SU-DHL-6 (cell line): ENCODE results near the gene PROSER1.

Source experiments
- H2AFZ ChIP-seq: fragments of 200-600 bp; sonication (generic); 2 replicates; pipeline ENCODE4 v1.6.1; 2014; ENCODE audit warnings: low read depth, mild to moderate bottlenecking, moderate library complexity, mixed read lengths, antibody characterized with exemption, low read length; ENCODE audit not compliant: severe bottlenecking
- H3F3A ChIP-seq: fragments of 200-600 bp; shearing (Covaris generic); 2 replicates; pipeline ENCODE4 v1.6.0; 2016; ENCODE audit warnings: antibody characterized with exemption, mild to moderate bottlenecking; ENCODE audit not compliant: insufficient read depth
- H3K27ac ChIP-seq: fragments of 200-600 bp; sonication (generic); 2 replicates; pipeline ENCODE4 v1.5.1; 2016; ENCODE audit warnings: low read depth, mild to moderate bottlenecking, low read length, moderate library complexity, mixed read lengths
- H3K27me3 ChIP-seq: fragments of 200-600 bp; sonication (generic), shearing (Covaris generic); 2 replicates; pipeline ENCODE4 v1.6.0; 2014; ENCODE audit warnings: mild to moderate bottlenecking, low read length
- H3K36me3 ChIP-seq: fragments of 200-600 bp; sonication (generic); 2 replicates; pipeline ENCODE4 v1.6.1; 2014; ENCODE audit warnings: mild to moderate bottlenecking, low read length, mixed read lengths
- H3K4me2 ChIP-seq: fragments of 300-600, 200-600 bp; shearing (Covaris generic), sonication (generic); 2 replicates; pipeline ENCODE4 v1.6.0; 2014; ENCODE audit warnings: low read length, low read depth, mild to moderate bottlenecking; ENCODE audit not compliant: poor library complexity, severe bottlenecking
- H3K4me3 ChIP-seq: fragments of 200-600 bp; sonication (generic); 2 replicates; pipeline ENCODE4 v1.5.1; 2014; ENCODE audit warnings: antibody characterized with exemption, low read length, mild to moderate bottlenecking, mixed read lengths; ENCODE audit not compliant: insufficient read depth, poor library complexity, severe bottlenecking
- H3K79me2 ChIP-seq: fragments of 200-600 bp; sonication (generic); 2 replicates; pipeline ENCODE4 v1.6.1; 2014; ENCODE audit warnings: mild to moderate bottlenecking, low read length, moderate library complexity; ENCODE audit not compliant: insufficient read depth
- H3K9ac ChIP-seq: fragments of 200-600 bp; sonication (generic); 2 replicates; pipeline ENCODE4 v1.7.0; 2014; ENCODE audit warnings: mild to moderate bottlenecking, low read length
- H3K9me2 ChIP-seq: fragments of 200-600 bp; sonication (generic); replicated peaks from 2 replicates; pipeline ENCODE4 v1.6.1; 2014; ENCODE audit warnings: low read length; ENCODE audit not compliant: insufficient read depth
- H3K9me3 ChIP-seq: fragments of 200-600 bp; sonication (generic); 2 replicates; pipeline ENCODE4 v1.6.1; 2014; ENCODE audit warnings: low read length, mixed read lengths; ENCODE audit not compliant: insufficient read depth
- H4K20me1 ChIP-seq: fragments of 200-600 bp; sonication (generic); 2 replicates; pipeline ENCODE4 v1.6.1; 2014; ENCODE audit warnings: low read depth, mild to moderate bottlenecking, antibody characterized with exemption, low read length, moderate library complexity, mixed read lengths
- CTCF ChIP-seq: fragments of 200-600 bp; sonication (generic); IDR thresholded peaks from one replicate; pipeline ENCODE4 v1.5.1; 2017; ENCODE audit warnings: antibody characterized with exemption, mild to moderate bottlenecking, low read length, moderate library complexity; ENCODE audit not compliant: insufficient read depth, poor library complexity, severe bottlenecking
- EZH2phosphoT487 ChIP-seq: fragments of 200-600 bp; sonication (generic), shearing (Covaris generic); conservative IDR thresholded peaks from 2 replicates; pipeline ENCODE4 v1.6.1; 2018; ENCODE audit warnings: mild to moderate bottlenecking, antibody characterized with exemption, low read length, moderate library complexity, mixed read lengths

PROSER1 gene

GRCh38 chr13:39034085-39034484 lies 3.8 kb downstream of the PROSER1 start:
- H2AFZ ChIP-seq = no peak overlapping the region
- peak overlapping the region; percentile 83 for H3K4me2 ChIP-seq
- H3K9me3 ChIP-seq = no peaks in the 10 kb centered on the region
- no peaks in the 10 kb centered on the region for H3K9me2 ChIP-seq
- peaks cover 79% of the 10 kb centered on the region for H3K79me2 ChIP-seq
- no peaks in the 10 kb centered on the region for H3K27me3 ChIP-seq
- H3K9ac ChIP-seq = 0 out of 2 replicates have a peak overlapping the region, but pooled peaks have one; percentile 68
- no peak overlapping the region for H3K27ac ChIP-seq
- TF ChIP-seq CTCF (no peak), EZH2phosphoT487 (no peak)
- peaks cover 10% of the 10 kb centered on the region; the same call in 1 of the 2 replicates for H3F3A ChIP-seq
- peaks cover 16% of the 10 kb centered on the region for H3K36me3 ChIP-seq
- H3K4me3 ChIP-seq = no peak overlapping the region
- H4K20me1 ChIP-seq = no peaks in the 10 kb centered on the region

- Histone ChIP-seq H3K4me2 (no peak overlapping the region), H3K27ac (no peak overlapping the region), H3K79me2 (peaks cover 73% of the 10 kb centered on the region), H3K4me3 (no peak overlapping the region), H3K9me2 (no peaks in the 10 kb centered on the region), H2AFZ (no peak overlapping the region), H3K9ac (no peak overlapping the region), H3K36me3 (peaks cover 34% of the 10 kb centered on the region), H3K9me3 (no peaks in the 10 kb centered on the region), H4K20me1 (no peaks in the 10 kb centered on the region), H3F3A (peaks cover 3% of the 10 kb centered on the region; the same call in 1 of the 2 replicates), H3K27me3 (no peaks in the 10 kb centered on the region)
- TF ChIP-seq EZH2phosphoT487 (no peak), CTCF (no peak)
Observed at GRCh38 chr13:39032150-39032549, 5.7 kb downstream of the PROSER1 start.

GRCh38 chr13:39025433-39025839 lies 12.5 kb downstream of the PROSER1 start:
- H3K79me2 ChIP-seq = peaks cover 7% of the 10 kb centered on the region
- H3K27ac ChIP-seq = no peak overlapping the region
- no peak overlapping the region for H3K4me3 ChIP-seq
- H3K9ac ChIP-seq = no peak overlapping the region
- H3K9me2 ChIP-seq = no peaks in the 10 kb centered on the region
- no peaks in the 10 kb centered on the region for H3F3A ChIP-seq
- no peak overlapping the region for H2AFZ ChIP-seq
- TF ChIP-seq CTCF (no peak), EZH2phosphoT487 (no peak)
- no peaks in the 10 kb centered on the region for H3K9me3 ChIP-seq
- no peaks in the 10 kb centered on the region for H4K20me1 ChIP-seq
- no peak overlapping the region for H3K4me2 ChIP-seq
- peaks cover 86% of the 10 kb centered on the region for H3K36me3 ChIP-seq
- no peaks in the 10 kb centered on the region for H3K27me3 ChIP-seq
